AG04449 (cell line): ENCODE data around the gene NDUFV3.

ENCODE experiments used
- CTCF ChIA-PET: fragments of 350-600 bp; formaldehyde crosslinking; extraction: SDS; loops from one replicate; lab custom pipeline; 2021; ENCODE audit warnings: antibody characterized with exemption; lab: Yijun Ruan, JAX
- POLR2A ChIA-PET: fragments of 400-600, 350-600 bp; formaldehyde crosslinking; extraction: SDS; loops from one replicate; lab custom pipeline; 2020; ENCODE audit warnings: antibody characterized with exemption, inconsistent platforms; lab: Yijun Ruan, JAX
- DNase-seq: peaks from one replicate; pipeline ENCODE4 v3.0.0-alpha.2; 2010; ENCODE audit warnings: low read depth, low spot score
- H3K4me3 ChIP-seq: 2 replicates; pipeline ENCODE4 v1.5.1; 2011; ENCODE audit warnings: low read depth, mild to moderate bottlenecking, control low read depth, low read length
- TF ChIP-seq, protein P1 (sequence below): IDR thresholded peaks from one replicate; pipeline ENCODE4 v1.5.1; 2011; ENCODE audit warnings: mild to moderate bottlenecking, moderate library complexity, low read length, control low read depth, inconsistent platforms; ENCODE audit not compliant: insufficient read depth; ENCODE audit errors: missing control alignments

NDUFV3 gene

DNA sequence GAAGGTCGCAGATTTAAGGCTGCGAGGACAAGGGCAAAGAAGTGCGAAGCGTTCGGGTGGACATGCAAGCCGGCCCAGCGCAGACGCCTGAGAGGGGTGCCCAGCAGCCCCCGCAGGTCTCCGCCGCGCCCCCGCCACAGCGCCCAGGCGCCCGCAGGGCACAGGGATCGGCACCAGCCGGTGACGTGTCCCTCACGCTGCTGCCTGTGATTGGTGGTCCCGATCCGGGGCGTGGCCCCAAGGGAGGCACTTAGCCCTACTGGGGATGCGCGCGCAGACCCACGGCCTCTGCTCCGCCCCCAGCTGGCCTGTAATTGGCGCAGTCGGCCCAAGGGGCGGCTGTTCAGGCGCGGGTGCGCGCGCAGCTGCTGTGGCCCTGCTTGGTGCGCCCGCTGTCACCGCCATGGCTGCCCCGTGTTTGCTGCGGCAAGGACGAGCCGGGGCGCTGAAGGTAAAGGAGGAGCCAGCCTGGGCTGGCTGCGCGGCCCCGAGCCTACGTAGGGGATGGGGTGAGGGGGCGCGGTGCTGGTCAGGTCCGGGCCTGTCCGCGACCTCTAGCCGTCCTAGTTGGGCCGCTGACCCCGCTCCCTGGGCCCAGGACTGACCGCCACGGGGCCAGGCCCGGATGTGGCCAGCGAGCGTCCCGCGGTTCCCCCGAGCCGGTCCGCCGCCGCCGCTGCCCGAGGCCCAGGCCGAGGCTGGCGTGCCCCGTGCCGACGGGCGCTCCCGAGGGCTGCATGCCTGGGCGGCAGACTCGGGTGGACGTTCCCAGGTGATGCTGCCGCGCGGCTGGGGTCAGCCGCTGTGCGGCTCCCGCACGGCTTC lies at the start of gene NDUFV3:
TSS of gene NDUFV3 (plus strand) at position 379 of the 825 bp plus-strand sequence. CDS start at position 404, 25 bp downstream.
- peak; percentile 67 for DNase-seq
- peak within 1 kb of the TSS; percentile 87 for H3K4me3 ChIP-seq
- TF ChIP-seq, protein P1, sequence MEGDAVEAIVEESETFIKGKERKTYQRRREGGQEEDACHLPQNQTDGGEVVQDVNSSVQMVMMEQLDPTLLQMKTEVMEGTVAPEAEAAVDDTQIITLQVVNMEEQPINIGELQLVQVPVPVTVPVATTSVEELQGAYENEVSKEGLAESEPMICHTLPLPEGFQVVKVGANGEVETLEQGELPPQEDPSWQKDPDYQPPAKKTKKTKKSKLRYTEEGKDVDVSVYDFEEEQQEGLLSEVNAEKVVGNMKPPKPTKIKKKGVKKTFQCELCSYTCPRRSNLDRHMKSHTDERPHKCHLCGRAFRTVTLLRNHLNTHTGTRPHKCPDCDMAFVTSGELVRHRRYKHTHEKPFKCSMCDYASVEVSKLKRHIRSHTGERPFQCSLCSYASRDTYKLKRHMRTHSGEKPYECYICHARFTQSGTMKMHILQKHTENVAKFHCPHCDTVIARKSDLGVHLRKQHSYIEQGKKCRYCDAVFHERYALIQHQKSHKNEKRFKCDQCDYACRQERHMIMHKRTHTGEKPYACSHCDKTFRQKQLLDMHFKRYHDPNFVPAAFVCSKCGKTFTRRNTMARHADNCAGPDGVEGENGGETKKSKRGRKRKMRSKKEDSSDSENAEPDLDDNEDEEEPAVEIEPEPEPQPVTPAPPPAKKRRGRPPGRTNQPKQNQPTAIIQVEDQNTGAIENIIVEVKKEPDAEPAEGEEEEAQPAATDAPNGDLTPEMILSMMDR, result no peak
- POLR2A ChIA-PET, result interaction anchor here (0.7 to 1.4 kb wide), 2 partner anchors 10 to 15 kb away, joined by 3 to 9 read pairs; no protein-coding TSS in a partner anchor
- CTCF ChIA-PET, result interaction anchor here (0.5 to 1.8 kb wide), 4 partner anchors 16 to 896 kb away, joined by 3 to 4 read pairs (median 4); no protein-coding TSS in a partner anchor

DNA sequence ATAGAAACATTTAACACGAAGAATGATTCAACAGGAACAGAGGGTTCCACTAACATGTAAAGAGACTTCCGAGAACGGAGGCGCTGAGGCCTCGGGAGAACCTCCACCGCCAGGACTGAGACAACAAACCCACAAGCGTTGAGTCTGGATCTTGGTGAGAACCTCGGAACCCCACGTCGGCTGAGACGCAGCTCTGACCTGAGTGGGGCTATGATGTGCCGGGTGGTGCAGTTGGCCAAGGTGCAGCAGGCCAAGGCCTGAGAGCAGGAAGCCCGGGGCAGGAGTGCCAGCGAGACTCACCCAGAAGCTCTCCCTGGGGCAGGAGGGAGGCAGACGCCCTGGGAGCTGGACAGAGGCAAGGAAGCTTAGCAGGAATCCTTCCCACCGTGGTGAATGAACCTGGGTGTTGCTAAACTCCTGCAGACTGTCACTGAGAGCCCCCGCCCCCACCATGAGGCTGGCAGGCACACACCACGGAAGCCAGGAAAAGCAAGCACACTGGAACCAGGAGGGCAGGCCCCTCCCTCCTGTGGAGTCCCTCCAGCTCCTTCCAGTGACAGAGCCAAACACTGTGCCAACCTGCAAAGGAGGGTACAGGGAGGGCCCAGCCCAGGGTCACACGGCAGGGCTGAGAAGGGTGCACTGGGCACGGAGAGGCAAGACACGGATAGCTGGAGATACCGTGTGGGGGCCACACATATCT lies 48.5 kb upstream of the NDUFV3 start:
- ChIA-PET CTCF (interaction anchor here (1.9 kb wide), 1 partner anchor 9 kb away, joined by 4 read pairs; no protein-coding TSS in a partner anchor), POLR2A (no interaction called here)
- TF ChIP-seq, protein P1, result no peak
- H3K4me3 ChIP-seq, result no peak overlapping the region
- DNase-seq, result no peak

- no peak for DNase-seq
- ChIA-PET POLR2A (no interaction called here), CTCF (interaction anchor here (1.9 kb wide), 1 partner anchor 10 kb away, joined by 4 read pairs; no protein-coding TSS in a partner anchor)
- no peak overlapping the region for H3K4me3 ChIP-seq
- TF ChIP-seq, protein P1, result no peak
Measured at GRCh38 chr21:42845296-42845965, 47.7 kb upstream of the NDUFV3 start.

DNA sequence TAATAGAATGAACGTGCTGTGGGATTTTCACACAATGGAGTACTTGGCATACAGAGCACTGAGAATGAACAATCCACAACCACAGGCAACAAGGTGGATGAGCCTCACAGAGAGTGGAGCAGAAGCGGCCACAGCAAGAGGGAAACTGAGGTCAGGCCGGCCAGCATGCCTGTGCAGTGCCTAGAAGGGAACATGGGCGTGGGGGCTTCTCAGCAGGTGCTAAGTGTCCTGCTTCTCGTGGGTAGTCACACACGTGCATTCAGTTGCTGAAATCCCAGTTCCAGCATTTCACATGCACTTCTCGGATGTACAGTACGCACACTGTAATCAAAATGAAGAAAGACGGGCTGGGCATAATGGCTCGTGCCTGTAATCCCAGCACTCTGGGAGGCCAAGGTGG lies 46.9 kb upstream of the NDUFV3 start:
- ChIA-PET CTCF (no interaction called here), POLR2A (no interaction called here)
- TF ChIP-seq, protein P1, result no peak
- no peak for DNase-seq
- H3K4me3 ChIP-seq, result no peak overlapping the region

- ChIA-PET CTCF (no interaction called here), POLR2A (no interaction called here)
- no peak for DNase-seq
- TF ChIP-seq, protein P1, result no peak
- H3K4me3 ChIP-seq, result no peak overlapping the region
Measured at GRCh38 chr21:42847051-42847707, 45.9 kb upstream of the NDUFV3 start.
